HCT116 (cell line): ENCODE results near the gene RAI1.
A peak's percentile ranks its signal among the peaks of the same experiment; 100 is the strongest.

Source experiments
- CBX3 ChIP-seq: IDR thresholded peaks from 2 replicates; pipeline ENCODE4 v1.6.1; 2012; ENCODE audit warnings: low read depth
- EGR1 ChIP-seq: IDR thresholded peaks from 2 replicates; pipeline ENCODE4 v1.6.1; 2012; ENCODE audit warnings: low read depth
- ELF1 ChIP-seq: IDR thresholded peaks from 2 replicates; pipeline ENCODE4 v1.6.1; 2012; ENCODE audit warnings: low read depth, borderline replicate concordance
- EZH2 ChIP-seq: fragments of 200-600 bp; sonication (generic); IDR thresholded peaks from 2 replicates; pipeline ENCODE4 v1.6.1; 2017; ENCODE audit warnings: antibody characterized with exemption, mixed run types
- EZH2phosphoT487 ChIP-seq: fragments of 200-600 bp; IDR thresholded peaks from 2 replicates; pipeline ENCODE4 v1.6.1; 2018; ENCODE audit warnings: antibody characterized with exemption, borderline replicate concordance
- POLR2A ChIP-seq: IDR thresholded peaks from 2 replicates; pipeline ENCODE4 v1.7.0; 2011; ENCODE audit warnings: borderline replicate concordance; ENCODE audit not compliant: insufficient read depth, insufficient read length; ENCODE audit errors: extremely low read depth
- POLR2AphosphoS5 ChIP-seq: IDR thresholded peaks from 2 replicates; pipeline ENCODE4 v1.6.1; 2011; ENCODE audit warnings: mild to moderate bottlenecking, low read depth, low read length, moderate library complexity
- RAD21 ChIP-seq: IDR thresholded peaks from 2 replicates; pipeline ENCODE4 v1.6.1; 2012; ENCODE audit warnings: low read depth, mild to moderate bottlenecking
- YY1 ChIP-seq: IDR thresholded peaks from 2 replicates; pipeline ENCODE4 v1.6.1; 2011; ENCODE audit warnings: low read length, low read depth, moderate library complexity, mild to moderate bottlenecking; ENCODE audit not compliant: insufficient replicate concordance; ENCODE audit errors: extremely low read depth
- TF ChIP-seq, protein P1 (sequence below): IDR thresholded peaks from 2 replicates; pipeline ENCODE4 v1.6.1; 2011; ENCODE audit warnings: mild to moderate bottlenecking, low read length, moderate library complexity; ENCODE audit not compliant: insufficient replicate concordance; ENCODE audit errors: extremely low read depth
- TF ChIP-seq, protein P2 (sequence below), 3 experiments: fragments of 200-600 bp in 1 of 3; sonication (generic) in 1 of 3; IDR thresholded peaks in 2 of 3; conservative IDR thresholded peaks in 1 of 3; 2 replicates each; pipeline ENCODE4 v1.5.1; 2012 to 2017; ENCODE audit warnings: low read depth in 2 of 3, low read length in 2 of 3, antibody characterized with exemption in 1 of 3, borderline replicate concordance in 1 of 3, control low read depth in 1 of 3, mild to moderate bottlenecking in 1 of 3, mixed read lengths in 1 of 3, mixed run types in 1 of 3, moderate library complexity in 1 of 3; ENCODE audit not compliant: insufficient read depth in 1 of 3
- TF ChIP-seq, protein P3 (sequence below): IDR thresholded peaks from 2 replicates; pipeline ENCODE4 v1.6.1; 2012
- TF ChIP-seq, protein P4 (sequence below): IDR thresholded peaks from 2 replicates; pipeline ENCODE4 v1.6.1; 2012

DNA sequence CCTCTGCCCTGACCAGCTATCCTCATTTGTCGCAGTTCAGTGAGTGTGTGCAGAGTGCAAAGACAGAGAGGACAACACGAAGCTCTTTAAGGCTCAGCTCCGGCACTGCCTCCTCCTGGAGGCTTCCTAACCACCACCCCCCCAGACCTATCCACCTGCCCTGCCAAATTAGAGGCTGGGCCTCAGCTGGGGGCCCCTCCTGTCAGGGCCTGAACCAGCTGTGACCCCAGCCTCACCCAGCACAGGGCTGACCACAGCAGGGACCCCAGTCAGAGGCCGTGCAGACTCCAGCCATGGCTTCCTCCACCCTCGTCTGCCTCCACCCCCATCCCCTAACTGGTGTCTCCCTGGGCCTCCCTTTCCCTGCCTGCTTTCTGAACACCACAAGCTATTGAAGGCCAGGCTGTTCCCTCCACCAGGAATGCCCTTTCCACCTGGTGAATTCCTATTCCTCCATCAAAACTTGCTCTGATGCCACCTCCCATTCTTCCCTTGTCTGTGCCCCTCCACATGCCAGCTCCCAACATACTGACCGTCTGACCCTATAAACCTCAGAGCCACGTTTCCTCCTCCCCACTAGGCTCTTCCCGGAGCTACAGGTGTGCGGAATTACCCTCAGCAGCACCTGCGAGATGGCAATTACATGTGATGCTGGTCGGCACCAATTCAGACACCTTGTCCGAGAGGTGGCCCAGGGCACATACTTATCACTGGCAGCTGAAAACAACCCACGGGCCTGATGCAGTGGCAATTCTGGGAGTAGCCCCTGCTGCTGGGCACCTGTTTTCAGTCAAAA lies 146.8 kb downstream of the RAI1 start:
- TF ChIP-seq CBX3 (no peak), EGR1 (no peak), ELF1 (no peak), EZH2 (no peak), POLR2A (no peak), RAD21 (no peak), POLR2AphosphoS5 (peak; percentile 21; the same call in 1 of the 2 replicates), EZH2phosphoT487 (no peak), YY1 (no peak)
- TF ChIP-seq, protein P1, sequence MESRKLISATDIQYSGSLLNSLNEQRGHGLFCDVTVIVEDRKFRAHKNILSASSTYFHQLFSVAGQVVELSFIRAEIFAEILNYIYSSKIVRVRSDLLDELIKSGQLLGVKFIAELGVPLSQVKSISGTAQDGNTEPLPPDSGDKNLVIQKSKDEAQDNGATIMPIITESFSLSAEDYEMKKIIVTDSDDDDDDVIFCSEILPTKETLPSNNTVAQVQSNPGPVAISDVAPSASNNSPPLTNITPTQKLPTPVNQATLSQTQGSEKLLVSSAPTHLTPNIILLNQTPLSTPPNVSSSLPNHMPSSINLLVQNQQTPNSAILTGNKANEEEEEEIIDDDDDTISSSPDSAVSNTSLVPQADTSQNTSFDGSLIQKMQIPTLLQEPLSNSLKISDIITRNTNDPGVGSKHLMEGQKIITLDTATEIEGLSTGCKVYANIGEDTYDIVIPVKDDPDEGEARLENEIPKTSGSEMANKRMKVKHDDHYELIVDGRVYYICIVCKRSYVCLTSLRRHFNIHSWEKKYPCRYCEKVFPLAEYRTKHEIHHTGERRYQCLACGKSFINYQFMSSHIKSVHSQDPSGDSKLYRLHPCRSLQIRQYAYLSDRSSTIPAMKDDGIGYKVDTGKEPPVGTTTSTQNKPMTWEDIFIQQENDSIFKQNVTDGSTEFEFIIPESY, result no peak
- TF ChIP-seq, protein P2, sequence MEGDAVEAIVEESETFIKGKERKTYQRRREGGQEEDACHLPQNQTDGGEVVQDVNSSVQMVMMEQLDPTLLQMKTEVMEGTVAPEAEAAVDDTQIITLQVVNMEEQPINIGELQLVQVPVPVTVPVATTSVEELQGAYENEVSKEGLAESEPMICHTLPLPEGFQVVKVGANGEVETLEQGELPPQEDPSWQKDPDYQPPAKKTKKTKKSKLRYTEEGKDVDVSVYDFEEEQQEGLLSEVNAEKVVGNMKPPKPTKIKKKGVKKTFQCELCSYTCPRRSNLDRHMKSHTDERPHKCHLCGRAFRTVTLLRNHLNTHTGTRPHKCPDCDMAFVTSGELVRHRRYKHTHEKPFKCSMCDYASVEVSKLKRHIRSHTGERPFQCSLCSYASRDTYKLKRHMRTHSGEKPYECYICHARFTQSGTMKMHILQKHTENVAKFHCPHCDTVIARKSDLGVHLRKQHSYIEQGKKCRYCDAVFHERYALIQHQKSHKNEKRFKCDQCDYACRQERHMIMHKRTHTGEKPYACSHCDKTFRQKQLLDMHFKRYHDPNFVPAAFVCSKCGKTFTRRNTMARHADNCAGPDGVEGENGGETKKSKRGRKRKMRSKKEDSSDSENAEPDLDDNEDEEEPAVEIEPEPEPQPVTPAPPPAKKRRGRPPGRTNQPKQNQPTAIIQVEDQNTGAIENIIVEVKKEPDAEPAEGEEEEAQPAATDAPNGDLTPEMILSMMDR (IDR thresholded peaks at IDR 0.05 in 2 of 3, conservative IDR thresholded peaks at IDR 0.05 in 1 of 3; ENCODE audit: borderline replicate concordance in 1 of 3, insufficient read depth in 1 of 3, low read depth in 2 of 3, low read length in 2 of 3), result 0 out of 6 replicates have a peak, but pooled peaks of 1 of the 3 experiments have one; percentile 29
- TF ChIP-seq, protein P3, sequence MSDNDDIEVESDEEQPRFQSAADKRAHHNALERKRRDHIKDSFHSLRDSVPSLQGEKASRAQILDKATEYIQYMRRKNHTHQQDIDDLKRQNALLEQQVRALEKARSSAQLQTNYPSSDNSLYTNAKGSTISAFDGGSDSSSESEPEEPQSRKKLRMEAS, result no peak
- TF ChIP-seq, protein P4, sequence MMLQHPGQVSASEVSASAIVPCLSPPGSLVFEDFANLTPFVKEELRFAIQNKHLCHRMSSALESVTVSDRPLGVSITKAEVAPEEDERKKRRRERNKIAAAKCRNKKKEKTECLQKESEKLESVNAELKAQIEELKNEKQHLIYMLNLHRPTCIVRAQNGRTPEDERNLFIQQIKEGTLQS, result no peak
